ENCODE measurements around the gene SCN5A. TPM values are rescaled to one million over a fixed set of nuclear protein-coding genes. Genes with fewer than 3 reads are reported as not detected.

SCN5A gene
- total RNA-seq, 1 donor from 2014 or later = 3.3 TPM

GRCh38 chr3:38563070-38563885 is 86.2 kb downstream of the SCN5A start:
- no peaks in the 10 kb centered on the region for H3K36me3 ChIP-seq (ENCODE audit: insufficient read depth, low read length)
- Mint-ChIP-seq H3K4me1 (ENCODE audit: low read depth, unreplicated experiment) (peaks cover 6% of the 10 kb centered on the region), H3K27ac (ENCODE audit: unreplicated experiment) (no peak overlapping the region), H3K4me3 (ENCODE audit: unreplicated experiment) (no peak overlapping the region), H3K36me3 (ENCODE audit: low read depth, unreplicated experiment) (no peaks in the 10 kb centered on the region), H3K9me3 (ENCODE audit: unreplicated experiment) (no peaks in the 10 kb centered on the region), H3K27me3 (ENCODE audit: low read depth, unreplicated experiment) (peaks cover 18% of the 10 kb centered on the region)
- H2AFZ ChIP-seq (ENCODE audit: low read depth, low read length) = no peak overlapping the region
- no peaks in the 10 kb centered on the region for H3K9me3 ChIP-seq (ENCODE audit: insufficient read depth, low read depth, low read length)
- no peak for FAIRE-seq
- H3K9ac ChIP-seq (ENCODE audit: low read length) = no peak overlapping the region
- H3K4me3 ChIP-seq (ENCODE audit: insufficient read depth, low read depth, low read length) = no peak overlapping the region
- H3K27ac ChIP-seq (ENCODE audit: low read depth, low read length) = no peak overlapping the region
- no peaks in the 10 kb centered on the region for H3K27me3 ChIP-seq (ENCODE audit: insufficient read depth, low read length)
- H4K20me1 ChIP-seq (ENCODE audit: insufficient read depth, low read length) = no peaks in the 10 kb centered on the region
- no peak for TF ChIP-seq EZH2 (IDR thresholded peaks at IDR 0.05; ENCODE audit: insufficient read depth, low read length)
- DNase-seq (ENCODE audit: low read depth) = no peak
- H3K4me2 ChIP-seq (ENCODE audit: low read length) = no peak overlapping the region
- H3K4me1 ChIP-seq (ENCODE audit: insufficient read depth, low read length) = no peaks in the 10 kb centered on the region
- no peaks in the 10 kb centered on the region for H3K79me2 ChIP-seq (ENCODE audit: insufficient read depth, low read length)

GRCh38 chr3:38562467-38562925 is 87.0 kb downstream of the SCN5A start:
- Histone ChIP-seq H3K4me3 (ENCODE audit: insufficient read depth, low read depth, low read length) (no peak overlapping the region), H3K9me3 (ENCODE audit: insufficient read depth, low read depth, low read length) (no peaks in the 10 kb centered on the region), H3K27me3 (ENCODE audit: insufficient read depth, low read length) (no peaks in the 10 kb centered on the region), H3K27ac (ENCODE audit: low read depth, low read length) (no peak overlapping the region), H2AFZ (ENCODE audit: low read depth, low read length) (no peak overlapping the region), H3K4me1 (ENCODE audit: insufficient read depth, low read length) (no peaks in the 10 kb centered on the region), H3K4me2 (ENCODE audit: low read length) (no peak overlapping the region), H3K9ac (ENCODE audit: low read length) (no peak overlapping the region), H3K79me2 (ENCODE audit: insufficient read depth, low read length) (no peaks in the 10 kb centered on the region), H4K20me1 (ENCODE audit: insufficient read depth, low read length) (no peaks in the 10 kb centered on the region), H3K36me3 (ENCODE audit: insufficient read depth, low read length) (no peaks in the 10 kb centered on the region)
- FAIRE-seq (no peak), DNase-seq (ENCODE audit: low read depth) (no peak)
- no peak for TF ChIP-seq EZH2 (IDR thresholded peaks at IDR 0.05; ENCODE audit: insufficient read depth, low read length)
- no peak for TF ChIP-seq CTCF (IDR thresholded peaks at IDR 0.05; ENCODE audit: insufficient read depth, low read depth, low read length)
- H3K36me3 Mint-ChIP-seq (ENCODE audit: low read depth, unreplicated experiment) = no peaks in the 10 kb centered on the region
- H3K9me3 Mint-ChIP-seq (ENCODE audit: unreplicated experiment) = no peaks in the 10 kb centered on the region
- H3K4me3 Mint-ChIP-seq (ENCODE audit: unreplicated experiment) = no peak overlapping the region
- no peak overlapping the region for H3K27ac Mint-ChIP-seq (ENCODE audit: unreplicated experiment)
- H3K4me1 Mint-ChIP-seq (ENCODE audit: low read depth, unreplicated experiment) = peaks cover 6% of the 10 kb centered on the region
- peaks cover 18% of the 10 kb centered on the region for H3K27me3 Mint-ChIP-seq (ENCODE audit: low read depth, unreplicated experiment)

- no peaks in the 10 kb centered on the region for H3K36me3 Mint-ChIP-seq (ENCODE audit: low read depth, unreplicated experiment)
- TF ChIP-seq CTCF (IDR thresholded peaks at IDR 0.05; ENCODE audit: insufficient read depth, low read depth, low read length) = no peak
- TF ChIP-seq EZH2 (IDR thresholded peaks at IDR 0.05; ENCODE audit: insufficient read depth, low read length) = no peak
- peaks cover 6% of the 10 kb centered on the region for H3K4me1 Mint-ChIP-seq (ENCODE audit: low read depth, unreplicated experiment)
- H3K27me3 Mint-ChIP-seq (ENCODE audit: low read depth, unreplicated experiment) = peaks cover 18% of the 10 kb centered on the region
- Histone ChIP-seq H3K27me3 (ENCODE audit: insufficient read depth, low read length) (no peaks in the 10 kb centered on the region), H3K27ac (ENCODE audit: low read depth, low read length) (no peak overlapping the region), H3K4me2 (ENCODE audit: low read length) (no peak overlapping the region), H3K4me1 (ENCODE audit: insufficient read depth, low read length) (no peaks in the 10 kb centered on the region), H3K36me3 (ENCODE audit: insufficient read depth, low read length) (no peaks in the 10 kb centered on the region), H3K9ac (ENCODE audit: low read length) (no peak overlapping the region), H3K79me2 (ENCODE audit: insufficient read depth, low read length) (no peaks in the 10 kb centered on the region), H4K20me1 (ENCODE audit: insufficient read depth, low read length) (no peaks in the 10 kb centered on the region), H3K9me3 (ENCODE audit: insufficient read depth, low read depth, low read length) (no peaks in the 10 kb centered on the region), H2AFZ (ENCODE audit: low read depth, low read length) (no peak overlapping the region), H3K4me3 (ENCODE audit: insufficient read depth, low read depth, low read length) (no peak overlapping the region)
- no peak for FAIRE-seq
- no peak overlapping the region for H3K27ac Mint-ChIP-seq (ENCODE audit: unreplicated experiment)
- H3K9me3 Mint-ChIP-seq (ENCODE audit: unreplicated experiment) = no peaks in the 10 kb centered on the region
- H3K4me3 Mint-ChIP-seq (ENCODE audit: unreplicated experiment) = no peak overlapping the region
- DNase-seq (ENCODE audit: low read depth) = no peak
Measured at GRCh38 chr3:38561746-38562466, 87.6 kb downstream of the SCN5A start.
